Aorta (tissue), 5 donors: Measurements from ENCODE around the gene ZNF582. TPM values are rescaled to one million over a fixed set of nuclear protein-coding genes. Genes with fewer than 3 reads are reported as not detected.

ENCODE experiments used
- ATAC-seq: fragments of 200-7000 bp; cut with Tn5 transposase; one replicate; pipeline ENCODE4 v1.9.1; 2022; ENCODE audit warnings: moderate library complexity; ENCODE audit not compliant: low FRiP score
- DNase-seq, 2 donors: peaks; one replicate each; pipeline ENCODE4 v3.0.0-alpha.2; 2020
- H3K27ac ChIP-seq, 2 donors: one replicate each; pipeline ENCODE4 v1.5.1; 2013; ENCODE audit warnings: low read length in 2 of 2, mild to moderate bottlenecking in 2 of 2, moderate library complexity in 2 of 2, control low read depth in 1 of 2, inconsistent platforms in 1 of 2, low read depth in 1 of 2
- H3K27me3 ChIP-seq, 2 donors: one replicate each; pipeline ENCODE4 v1.6.1; 2013; ENCODE audit warnings: control low read depth in 1 of 2, low read length in 1 of 2, mild to moderate bottlenecking in 1 of 2, moderate library complexity in 1 of 2; ENCODE audit not compliant: insufficient read depth in 2 of 2, control insufficient read depth in 1 of 2
- H3K36me3 ChIP-seq, 2 donors: one replicate each; pipeline ENCODE4 v1.6.1; 2013; ENCODE audit warnings: control low read depth in 1 of 2, low read length in 1 of 2, mild to moderate bottlenecking in 1 of 2; ENCODE audit not compliant: insufficient read depth in 2 of 2, control insufficient read depth in 1 of 2
- H3K4me1 ChIP-seq, 2 donors: one replicate each; pipeline ENCODE4 v1.6.1; 2013; ENCODE audit warnings: low read length in 2 of 2, control low read depth in 1 of 2, mild to moderate bottlenecking in 1 of 2, moderate library complexity in 1 of 2; ENCODE audit not compliant: insufficient read depth in 2 of 2, control insufficient read depth in 1 of 2
- H3K4me3 ChIP-seq, 2 donors: one replicate each; pipeline ENCODE4 v1.5.1; 2013; ENCODE audit warnings: low read length in 2 of 2, control low read depth in 1 of 2, mild to moderate bottlenecking in 1 of 2
- H3K9me3 ChIP-seq: one replicate; pipeline ENCODE4 v1.6.1; 2013; ENCODE audit warnings: mild to moderate bottlenecking, low read length; ENCODE audit not compliant: control insufficient read depth
- WGBS, 2 donors: extraction: QIAGEN DNeasy Blood & Tissue Kit; methylation state at CpG; one replicate each; pipeline ENCODE4 v1.1.7; 2013; 5-methylcytosine and 5-hydroxymethylcytosine counted together
- intact Hi-C, 2 donors: fragments of 100-400 bp; cut with DNase I; formaldehyde crosslinking; loops; one replicate each; pipeline versions ENCODE4 v1.14.2 to v1.15.0; 2022
- polyA plus RNA-seq, 2 donors: library from polyadenylated mRNA; stranded (reverse); fragments of 200-250 nt; gene quantifications; one replicate each; pipeline ENCODE4 v1.2.3, GENCODE V29; 2013
- total RNA-seq, 2 donors: library from RNA; stranded (reverse); fragmentation: NEBNext Ultra II Directional; extraction: Animal tissue kit (Norgen Biotek cat#: 25700); gene quantifications; one replicate each; pipeline ENCODE4 v1.2.1, GENCODE V29; 2021
- donor health status: healthy with polysubstance abuse.
- donor health status: Bipolar disorder and iron deficiency.
- donor health status: DM: no; HTN: no; CAD: no.
- donor health status: DM: no; HTN: no; CAD: no.
- donor health status: DM: yes; HTN: yes; CAD: no.

ZNF582 gene
- total and polyA plus RNA-seq, 4 donors, result 4.0 to 6.3 (median 4.4) TPM

DNA sequence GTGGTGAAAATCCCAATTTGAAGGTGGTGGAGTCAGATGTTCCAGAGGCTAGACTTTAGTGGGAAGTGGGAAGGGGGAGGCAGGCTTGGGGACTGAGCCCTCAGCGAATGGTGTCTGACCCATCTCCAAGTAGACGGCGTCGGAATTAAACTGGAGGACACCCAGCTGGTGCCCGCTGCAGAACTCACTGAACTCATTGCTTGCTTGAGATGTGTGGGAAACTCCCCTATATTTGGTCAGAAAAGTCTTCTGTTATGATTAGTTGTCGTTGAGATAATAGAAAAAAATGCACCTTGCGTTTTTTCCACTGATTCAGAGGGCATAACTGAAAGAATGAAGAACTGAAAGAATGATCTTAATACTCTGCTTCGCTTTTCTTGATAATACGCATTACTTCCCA, 9.9 kb upstream of the ZNF582 start:
- intact Hi-C loops, result loop anchor here in 1 of 2 donors (5.0 to 10.0 kb wide), 2 partner anchors 74 to 162 kb away; partner anchors contain the start of genes ZNF470 and ZNF667
- DNase-seq, result no peak
- H3K4me1 ChIP-seq, result no peaks in the 10 kb centered on the region
- no peaks in the 10 kb centered on the region for H3K27me3 ChIP-seq
- peaks cover 0 to 7% of the 10 kb centered on the region in 2 donors for H3K36me3 ChIP-seq
- peaks cover 5% of the 10 kb centered on the region for H3K9me3 ChIP-seq
- H3K4me3 ChIP-seq, result peak overlapping the region; percentile 50 to 69
- ATAC-seq, result no peak
- peak overlapping the region in 1 of 2 donors; percentile 38 for H3K27ac ChIP-seq
- WGBS, 2 donors, result 8 to 10% methylated on average over 9 of the region's 9 CpGs

DNA sequence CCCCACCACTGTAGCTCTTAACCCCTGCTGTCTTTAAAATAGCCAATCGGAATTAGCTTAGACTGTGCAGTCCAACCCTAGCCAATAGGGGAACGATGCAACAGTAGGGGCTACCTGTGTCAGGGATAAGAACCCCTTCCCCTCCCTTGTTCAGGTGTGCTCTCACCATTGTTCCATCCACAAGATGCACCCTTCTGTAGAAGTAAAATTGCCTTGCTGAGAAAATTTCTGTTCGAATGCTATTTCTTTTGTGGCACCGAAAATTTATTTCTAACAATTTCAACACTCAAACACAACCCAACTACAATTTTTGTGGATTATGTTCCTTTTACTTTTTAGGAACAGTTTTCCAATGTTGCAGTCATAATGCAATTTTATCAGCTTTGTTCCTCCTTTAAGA, 7.2 kb upstream of the ZNF582 start:
- 94 to 98% methylated on average over 4 of the region's 4 CpGs for WGBS, 2 donors
- ATAC-seq, result no peak
- H3K27ac ChIP-seq, result no peak overlapping the region
- H3K27me3 ChIP-seq, result no peaks in the 10 kb centered on the region
- H3K4me3 ChIP-seq, result no peak overlapping the region
- H3K36me3 ChIP-seq, result peaks cover 3 to 5% of the 10 kb centered on the region in 2 donors
- no peaks in the 10 kb centered on the region for H3K4me1 ChIP-seq
- no peak for DNase-seq
- intact Hi-C loops, result loop anchor here in 1 of 2 donors (5.0 to 10.0 kb wide), 2 partner anchors 77 to 164 kb away; partner anchors contain the start of genes ZNF470 and ZNF667
- H3K9me3 ChIP-seq, result peaks cover 2% of the 10 kb centered on the region

DNA sequence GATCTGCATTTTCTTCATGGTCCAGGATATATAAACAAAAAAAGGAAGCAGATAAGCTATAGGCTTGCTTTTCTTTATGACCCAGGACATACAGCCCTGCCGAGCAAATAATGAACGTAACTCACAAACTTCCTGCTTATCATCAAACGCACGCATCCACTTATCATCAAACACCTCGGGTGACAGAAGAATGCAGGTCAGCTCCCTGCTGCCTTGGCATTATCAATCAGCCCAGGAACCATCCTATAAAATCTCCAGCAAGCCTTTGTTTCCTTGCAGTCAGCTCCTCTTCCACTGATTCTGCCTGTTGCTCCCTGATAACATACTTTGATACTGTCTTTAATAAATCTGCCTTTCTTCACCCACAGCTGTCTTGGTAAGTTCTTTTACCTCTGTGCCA, 5.5 kb upstream of the ZNF582 start:
- no peak overlapping the region for H3K4me3 ChIP-seq
- 93 to 94% methylated on average over 5 of the region's 5 CpGs for WGBS, 2 donors
- H3K27me3 ChIP-seq, result no peaks in the 10 kb centered on the region
- no peak for ATAC-seq
- H3K27ac ChIP-seq, result no peak overlapping the region
- H3K9me3 ChIP-seq, result peaks cover 2% of the 10 kb centered on the region
- DNase-seq, result no peak
- intact Hi-C loops, result no loop called here
- H3K36me3 ChIP-seq, result peaks cover 3 to 5% of the 10 kb centered on the region in 2 donors
- no peaks in the 10 kb centered on the region for H3K4me1 ChIP-seq

DNA sequence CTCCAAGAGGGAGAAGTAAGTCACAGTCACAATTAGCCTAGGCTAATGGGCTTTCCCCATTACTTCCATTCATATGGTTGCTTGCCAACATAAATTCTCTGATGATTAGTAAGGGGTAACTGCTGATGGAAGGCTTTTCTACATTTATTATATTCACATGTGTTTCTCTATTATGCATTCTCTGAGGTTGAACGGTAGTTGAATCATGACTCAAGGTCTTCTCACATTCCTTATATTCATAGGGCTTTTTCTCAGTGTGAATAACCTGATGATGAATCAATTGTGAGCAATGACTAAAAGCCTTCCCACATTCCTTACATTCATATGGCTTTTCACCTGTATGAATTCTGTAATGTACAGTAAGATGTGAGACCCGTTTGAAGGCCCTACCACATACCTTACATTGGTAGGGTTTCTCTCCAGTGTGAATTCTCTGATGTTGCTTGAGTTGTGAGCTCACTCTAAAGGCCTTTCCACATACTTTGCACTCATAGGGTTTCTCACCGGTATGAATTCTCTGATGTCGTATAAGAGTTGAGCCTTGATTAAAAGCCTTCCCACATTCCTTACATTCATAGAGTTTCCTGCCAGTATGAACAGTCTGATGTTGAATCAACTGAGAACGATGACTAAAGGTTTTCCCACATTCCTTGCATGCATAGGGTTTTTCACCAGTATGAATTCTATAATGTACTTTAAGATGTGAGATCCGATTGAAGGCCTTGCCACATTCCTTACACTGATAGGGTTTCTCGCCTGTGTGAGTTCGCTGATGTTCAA, 9.3 kb downstream of the ZNF582 start:
- Histone ChIP-seq H3K27me3 (no peaks in the 10 kb centered on the region), H3K4me3 (no peak overlapping the region), H3K4me1 (no peaks in the 10 kb centered on the region), H3K27ac (no peak overlapping the region), H3K36me3 (peaks cover 3 to 15% of the 10 kb centered on the region in 2 donors), H3K9me3 (peaks cover 17% of the 10 kb centered on the region)
- WGBS, 2 donors, result 44 to 57% methylated on average over 8 of the region's 8 CpGs
- DNase-seq (no peak), ATAC-seq (no peak)
- intact Hi-C loops, result no loop called here

DNA sequence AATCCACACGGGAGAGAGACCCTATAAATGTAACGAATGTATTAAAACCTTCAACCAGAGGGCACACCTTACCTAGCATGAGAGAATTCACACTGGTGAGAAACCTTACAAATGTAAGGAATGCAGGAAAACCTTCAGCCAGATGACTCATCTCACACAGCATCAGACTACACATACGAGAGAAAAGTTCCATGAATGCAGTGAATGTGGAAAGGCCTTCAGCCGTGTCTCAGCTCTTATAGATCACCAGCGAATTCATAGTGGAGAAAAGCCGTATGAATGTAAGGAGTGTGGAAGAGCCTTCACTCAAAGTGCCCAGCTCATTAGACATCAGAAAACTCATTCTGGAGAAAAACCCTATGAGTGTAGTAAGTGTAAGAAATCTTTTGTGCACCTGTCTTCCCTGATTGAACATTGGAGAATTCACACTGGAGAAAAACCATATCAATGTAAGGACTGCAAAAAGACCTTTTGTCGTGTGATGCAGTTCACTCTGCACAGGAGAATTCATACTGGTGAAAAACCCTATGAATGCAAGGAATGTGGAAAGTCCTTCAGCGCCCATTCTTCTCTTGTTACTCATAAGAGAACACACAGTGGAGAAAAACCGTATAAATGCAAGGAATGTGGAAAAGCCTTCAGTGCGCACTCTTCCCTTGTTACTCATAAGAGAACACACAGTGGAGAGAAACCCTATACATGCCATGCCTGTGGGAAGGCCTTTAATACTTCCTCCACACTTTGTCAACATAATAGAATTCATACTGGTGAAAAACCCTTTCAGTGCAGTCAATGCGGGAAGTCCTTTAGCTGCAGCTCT, 16.0 kb downstream of the ZNF582 start:
- H3K4me3 ChIP-seq, result peak overlapping the region in 1 of 2 donors; percentile 21
- DNase-seq (no peak), ATAC-seq (no peak)
- H3K27me3 ChIP-seq, result no peaks in the 10 kb centered on the region
- no peak overlapping the region for H3K27ac ChIP-seq
- H3K4me1 ChIP-seq, result no peaks in the 10 kb centered on the region
- H3K9me3 ChIP-seq, result peaks cover 33% of the 10 kb centered on the region
- peaks cover 22 to 27% of the 10 kb centered on the region in 2 donors for H3K36me3 ChIP-seq
- intact Hi-C loops, result no loop called here
- 78 to 83% methylated on average over 11 of the region's 11 CpGs for WGBS, 2 donors

DNA sequence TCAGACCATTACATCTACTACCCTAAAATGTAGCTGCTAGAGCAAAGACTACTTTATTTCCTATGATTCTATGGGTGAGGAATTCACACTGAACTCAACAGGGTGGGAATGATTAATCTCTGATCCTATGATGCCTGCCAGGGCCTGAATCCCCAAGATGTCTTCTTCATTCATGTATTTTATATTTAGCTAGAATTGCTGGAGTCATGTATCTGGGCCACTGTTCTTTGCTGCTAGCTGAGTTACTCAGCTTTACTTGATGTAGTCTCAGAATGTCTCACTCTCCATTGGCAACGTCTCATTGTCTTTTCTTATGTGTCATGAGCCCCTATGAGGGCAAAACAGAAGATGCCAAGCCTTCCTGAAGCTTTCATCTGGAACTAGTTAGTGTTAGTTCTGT, 21.1 kb downstream of the ZNF582 start:
- ATAC-seq (no peak), DNase-seq (no peak)
- 88 to 93% methylated on average over 1 of the region's 1 CpG for WGBS, 2 donors
- Histone ChIP-seq H3K27me3 (no peaks in the 10 kb centered on the region), H3K36me3 (peaks cover 18 to 25% of the 10 kb centered on the region in 2 donors), H3K27ac (no peak overlapping the region), H3K4me3 (no peak overlapping the region), H3K9me3 (peaks cover 22% of the 10 kb centered on the region), H3K4me1 (peaks cover 0 to 7% of the 10 kb centered on the region in 2 donors)
- intact Hi-C loops, result no loop called here

DNA sequence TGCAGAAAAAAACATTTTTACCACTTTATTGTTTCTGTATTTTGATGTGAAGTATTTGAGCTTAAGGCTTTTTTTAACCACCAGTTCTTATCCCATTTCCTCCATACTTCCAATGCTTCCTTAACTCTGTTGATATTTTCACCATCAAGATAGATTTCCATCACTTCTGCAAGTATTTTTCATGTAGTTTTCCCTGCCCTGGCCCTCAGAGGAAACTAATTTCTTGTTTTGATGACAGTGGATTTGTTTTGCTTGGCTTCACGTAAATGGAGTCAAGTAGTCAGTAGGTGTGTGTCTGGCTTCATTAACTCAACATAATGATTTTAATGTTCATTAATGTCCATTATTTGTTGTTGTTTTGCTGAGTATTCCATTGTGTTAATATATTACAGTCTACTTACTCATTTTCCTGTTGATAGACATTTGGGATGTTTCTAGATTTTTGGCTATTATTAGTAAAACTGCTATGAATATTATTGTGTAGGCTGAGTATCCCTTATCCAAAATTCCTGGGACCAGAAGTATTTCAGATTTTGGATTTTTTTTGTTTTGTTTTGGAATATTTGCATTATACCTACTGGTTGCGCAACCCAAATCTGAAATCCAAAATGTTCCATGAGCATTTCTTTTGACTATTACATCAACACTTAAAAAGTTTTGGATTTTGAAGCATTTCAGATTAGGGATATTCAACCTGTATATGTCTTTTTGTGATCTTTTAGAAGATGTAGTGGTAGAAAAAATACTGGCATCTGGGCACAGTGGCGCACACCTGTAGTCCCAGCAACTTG, 23.3 kb downstream of the ZNF582 start:
- Histone ChIP-seq H3K36me3 (peaks cover 11 to 14% of the 10 kb centered on the region in 2 donors), H3K4me1 (peaks cover 0 to 7% of the 10 kb centered on the region in 2 donors), H3K27ac (no peak overlapping the region), H3K4me3 (no peak overlapping the region), H3K27me3 (no peaks in the 10 kb centered on the region), H3K9me3 (peaks cover 15% of the 10 kb centered on the region)
- intact Hi-C loops, result loop anchor here in 1 of 2 donors (5.0 kb wide), 1 partner anchor 53 kb away; no protein-coding TSS in a partner anchor
- no peak for ATAC-seq
- WGBS, 2 donors, result 97 to 98% methylated on average over 3 of the region's 3 CpGs
- DNase-seq, result no peak
